Fibroblast of peridontal ligament (primary cell): ENCODE measurements around the gene ALOX15.
"Not testable (repeated sequence)": the region's sequence is repeated elsewhere in the genome, so short reads cannot be mapped to it uniquely, and the experiment has no call there.

Source experiments
- DNase-seq: peaks from one replicate; pipeline ENCODE4 v3.0.0-alpha.2; 2010; ENCODE audit errors: extremely low read depth

The ALOX15 gene

GRCh38 chr17:4594931-4595684 lies 46.4 kb downstream of the ALOX15 start:
- no peak for DNase-seq

- DNase-seq, result no peak
Measured at GRCh38 chr17:4594406-4594805, 47.1 kb downstream of the ALOX15 start.

- no peak for DNase-seq
Measured at GRCh38 chr17:4593021-4593421, 48.5 kb downstream of the ALOX15 start.

GRCh38 chr17:4592240-4593005 lies 49.1 kb downstream of the ALOX15 start:
- DNase-seq, result no peak

- peak; percentile 20 for DNase-seq
Measured at GRCh38 chr17:4591529-4591928, 49.9 kb downstream of the ALOX15 start.

GRCh38 chr17:4590981-4591453 lies 50.5 kb downstream of the ALOX15 start:
- no peak for DNase-seq

- DNase-seq, result not testable (repeated sequence)
Measured at GRCh38 chr17:4590042-4590441, 51.4 kb downstream of the ALOX15 start.

GRCh38 chr17:4588898-4589625 lies 52.4 kb downstream of the ALOX15 start:
- no peak for DNase-seq

GRCh38 chr17:4588391-4588790 lies 53.1 kb downstream of the ALOX15 start:
- DNase-seq, result no peak

GRCh38 chr17:4587803-4588202 lies 53.7 kb downstream of the ALOX15 start:
- DNase-seq, result no peak

GRCh38 chr17:4587195-4587594 lies 54.3 kb downstream of the ALOX15 start:
- DNase-seq, result no peak

- no peak for DNase-seq
Measured at GRCh38 chr17:4586043-4586442, 55.4 kb downstream of the ALOX15 start.

GRCh38 chr17:4585638-4585994 lies 55.9 kb downstream of the ALOX15 start:
- no peak for DNase-seq

- DNase-seq, result no peak
Measured at GRCh38 chr17:4584917-4585637, 56.4 kb downstream of the ALOX15 start.

GRCh38 chr17:4584101-4584916 lies 57.2 kb downstream of the ALOX15 start, which contains the start of gene SMTNL2:
SMTNL2 (plus strand) TSS chr17:4584529; CDS start chr17:4584606, 77 bp downstream.
- DNase-seq, result no peak

GRCh38 chr17:4583782-4584100 lies 57.7 kb downstream of the ALOX15 start:
- DNase-seq, result no peak

- no peak for DNase-seq
Measured at GRCh38 chr17:4583206-4583605, 58.3 kb downstream of the ALOX15 start.

- DNase-seq, result no peak
Measured at GRCh38 chr17:4582691-4583090, 58.8 kb downstream of the ALOX15 start.

GRCh38 chr17:4582101-4582501 lies 59.4 kb downstream of the ALOX15 start:
- no peak for DNase-seq
